T-helper 1 cell treated with Interleukin-12 subunit alpha and Interleukin-12 subunit beta and Interleukin-4 antibody, amounts not matched to agents 30 μg/mL and 1 μg/mL, for 36 hours (primary cell): ENCODE measurements around the gene HSPB6.
A peak's percentile ranks its signal among the peaks of the same experiment; 100 is the strongest.

Experiments
- H3K27ac Mint-ChIP-seq: one replicate; pipeline ENCODE4 v1.8.0; 2021; ENCODE audit warnings: mild to moderate bottlenecking, mixed read lengths
- H3K27me3 Mint-ChIP-seq: one replicate; pipeline ENCODE4 v1.8.0; 2021; ENCODE audit warnings: low read depth, mixed read lengths
- H3K36me3 Mint-ChIP-seq: one replicate; pipeline ENCODE4 v1.8.0; 2021; ENCODE audit warnings: low read depth, mixed read lengths
- H3K4me1 Mint-ChIP-seq: one replicate; pipeline ENCODE4 v1.8.0; 2021; ENCODE audit warnings: low read depth, mixed read lengths
- H3K4me3 Mint-ChIP-seq: one replicate; pipeline ENCODE4 v1.8.0; 2021; ENCODE audit warnings: mild to moderate bottlenecking, moderate library complexity, mixed read lengths
- H3K9me3 Mint-ChIP-seq: one replicate; pipeline ENCODE4 v1.8.0; 2021; ENCODE audit warnings: mixed read lengths

Gene HSPB6

DNA sequence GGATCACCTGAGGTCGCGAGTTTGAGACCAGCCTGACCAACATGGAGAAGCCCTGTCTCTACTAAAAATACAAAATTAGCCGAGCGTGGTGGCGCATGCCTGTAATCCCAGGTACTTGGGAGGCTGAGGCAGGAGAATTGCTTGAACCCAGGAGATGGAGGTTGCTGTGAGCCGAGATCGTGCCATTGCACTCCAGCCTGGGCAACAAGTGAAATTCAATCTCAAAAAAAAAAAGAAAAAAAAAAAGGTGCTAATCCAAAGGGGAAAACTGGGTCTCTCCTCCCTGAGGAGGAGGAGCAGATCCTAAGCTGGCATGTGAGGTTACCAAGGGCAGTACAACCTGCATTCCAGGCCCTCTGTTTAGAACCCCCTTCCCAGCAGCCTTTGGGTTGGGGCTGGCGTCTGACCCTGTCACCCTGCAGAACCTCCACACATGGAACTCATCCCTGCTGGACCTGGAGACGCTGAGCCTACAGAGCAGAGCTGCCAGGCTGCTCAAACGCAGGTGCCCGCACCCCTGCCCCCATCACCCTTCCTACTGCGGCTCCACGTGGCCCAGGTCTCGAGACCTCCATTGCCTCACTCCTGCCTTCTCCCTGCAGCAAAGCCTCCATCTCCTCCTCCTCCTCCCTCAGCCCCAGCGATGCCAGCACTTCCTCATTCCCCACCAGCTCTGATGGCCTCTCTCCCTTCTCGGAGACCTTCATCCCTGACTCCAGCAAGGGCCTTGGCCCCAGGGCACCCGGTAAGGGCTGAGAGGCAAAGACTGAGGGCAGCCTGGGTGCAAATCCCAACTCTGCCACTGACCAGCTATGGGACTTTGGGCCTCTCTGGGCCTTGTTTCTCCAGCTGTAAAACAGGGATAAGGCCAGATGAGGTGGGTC lies 7.8 kb upstream of the HSPB6 start:
- no peak overlapping the region for H3K27ac Mint-ChIP-seq
- H3K36me3 Mint-ChIP-seq: peaks cover 17% of the 10 kb centered on the region
- H3K9me3 Mint-ChIP-seq: no peaks in the 10 kb centered on the region
- H3K4me3 Mint-ChIP-seq: no peak overlapping the region
- peaks cover 8% of the 10 kb centered on the region for H3K4me1 Mint-ChIP-seq
- H3K27me3 Mint-ChIP-seq: no peaks in the 10 kb centered on the region

DNA sequence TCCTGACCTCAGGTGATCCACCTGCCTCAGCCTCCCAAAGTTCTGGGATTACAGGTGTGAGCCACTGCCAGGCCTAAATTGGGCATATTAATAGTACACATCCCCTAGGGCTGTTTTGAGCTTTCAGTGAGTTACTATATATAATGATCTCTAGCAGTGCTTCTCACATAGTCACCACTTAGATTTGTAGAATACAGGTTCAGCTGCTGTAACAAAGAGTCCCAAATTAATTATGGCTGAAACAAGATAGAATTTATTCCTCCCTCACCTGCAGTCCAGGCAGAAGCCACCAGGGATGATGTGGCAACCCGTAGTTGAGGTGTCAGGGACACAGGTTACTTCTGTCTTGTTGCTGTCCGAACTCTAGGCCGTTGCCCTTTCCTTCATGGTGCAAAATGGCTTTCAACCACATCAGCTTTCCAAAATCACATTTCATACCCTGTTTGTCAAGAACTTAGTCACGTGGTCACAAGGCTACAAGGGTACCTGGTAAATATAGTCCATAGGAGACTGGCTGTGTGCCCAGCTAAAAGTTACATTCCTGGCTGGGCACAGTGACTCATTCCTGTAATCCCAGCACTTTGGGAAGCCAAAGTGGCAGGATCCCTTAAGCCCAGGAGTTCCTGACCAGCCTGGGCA lies 4.0 kb upstream of the HSPB6 start:
- Mint-ChIP-seq H3K4me1 (peaks cover 20% of the 10 kb centered on the region), H3K27me3 (no peaks in the 10 kb centered on the region), H3K9me3 (no peaks in the 10 kb centered on the region), H3K36me3 (peaks cover 18% of the 10 kb centered on the region), H3K27ac (no peak overlapping the region), H3K4me3 (no peak overlapping the region)

- Mint-ChIP-seq H3K4me3 (peak overlapping the region; percentile 97), H3K27me3 (no peaks in the 10 kb centered on the region), H3K27ac (peak overlapping the region; percentile 67), H3K36me3 (peaks cover 21% of the 10 kb centered on the region), H3K4me1 (peaks cover 23% of the 10 kb centered on the region), H3K9me3 (no peaks in the 10 kb centered on the region)
These were observed 2.9 kb upstream of the HSPB6 start for GRCh38 chr19:35759697-35760096.

DNA sequence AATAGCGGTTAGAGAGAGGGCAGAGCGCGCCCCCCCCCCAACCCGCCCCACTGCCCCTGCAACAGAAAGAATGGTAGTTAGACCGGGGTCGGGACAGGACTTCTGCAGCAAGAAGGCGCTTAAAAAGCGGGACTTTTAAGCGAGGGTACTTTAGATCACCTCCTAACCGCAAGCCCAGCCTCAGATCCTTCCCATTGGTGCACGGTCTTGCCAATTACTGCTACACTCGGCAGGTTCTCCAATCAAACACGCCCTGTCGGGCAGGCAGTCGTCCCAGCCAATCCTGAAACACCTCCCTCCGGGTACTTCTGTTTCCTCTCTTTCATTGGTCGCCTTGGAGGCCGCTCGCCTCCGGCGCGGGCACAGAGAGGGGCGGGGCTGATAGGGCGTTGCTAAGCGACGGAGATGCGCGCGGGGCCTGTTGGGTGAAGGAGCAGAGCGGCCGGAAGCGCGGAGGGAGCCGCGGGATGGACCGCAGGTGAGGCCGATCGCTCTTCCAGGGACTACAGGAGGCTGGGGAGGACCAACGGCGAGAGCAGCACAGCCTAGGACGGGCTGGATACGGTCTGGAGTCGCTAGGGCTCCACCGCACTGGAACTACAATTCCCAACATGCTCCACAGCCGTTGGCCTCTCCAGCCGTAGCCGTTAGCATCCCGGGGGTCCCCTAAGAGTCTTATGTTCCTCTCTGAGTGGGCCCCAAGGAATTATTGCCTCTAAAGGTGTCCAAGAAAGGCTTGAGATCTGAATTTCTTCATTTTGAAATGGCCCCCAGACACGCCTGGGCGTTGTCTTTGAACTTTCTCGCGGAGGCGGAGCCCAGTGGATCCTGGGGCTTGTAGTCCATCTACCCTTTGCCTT lies 1.1 kb upstream of the HSPB6 start, which contains the start of gene PROSER3:
TSS of gene PROSER3 (plus strand) at position 428 of the 860 bp plus-strand sequence. CDS start at position 468, 40 bp downstream.
- Mint-ChIP-seq H3K27ac (peak within 1 kb of the TSS; percentile 93), H3K4me3 (peak within 1 kb of the TSS; percentile 97), H3K9me3 (no peaks in the 10 kb centered on the region), H3K4me1 (peaks cover 24% of the 10 kb centered on the region), H3K36me3 (peaks cover 30% of the 10 kb centered on the region), H3K27me3 (no peaks in the 10 kb centered on the region)

DNA sequence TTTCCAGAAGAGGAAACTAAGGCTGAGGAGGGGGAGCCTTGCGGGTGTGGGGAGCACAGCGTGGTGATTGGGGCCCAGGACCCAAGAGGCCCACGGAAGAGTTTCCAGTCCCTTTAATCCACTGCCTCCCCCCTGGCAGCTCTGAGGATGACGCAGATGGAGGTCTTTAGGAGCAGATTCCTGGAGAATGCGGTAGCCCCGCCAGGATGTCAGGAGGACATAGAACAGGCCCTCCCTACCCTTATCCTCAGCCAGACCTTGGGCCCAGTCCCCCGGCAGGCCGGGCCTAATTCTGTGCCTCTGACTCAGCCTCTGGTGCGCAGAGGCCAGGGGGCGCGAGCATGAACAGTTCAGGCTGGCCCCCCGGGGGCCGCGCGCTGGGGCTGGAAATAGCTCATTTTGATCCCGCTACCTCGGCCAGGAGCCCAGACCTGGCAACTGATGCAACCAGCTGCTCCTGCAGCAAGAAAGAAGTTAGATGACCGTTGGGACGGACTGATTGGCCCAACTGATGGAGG lies 461 bp upstream of the HSPB6 start:
- H3K9me3 Mint-ChIP-seq: no peaks in the 10 kb centered on the region
- peaks cover 29% of the 10 kb centered on the region for H3K36me3 Mint-ChIP-seq
- H3K27me3 Mint-ChIP-seq: no peaks in the 10 kb centered on the region
- peaks cover 24% of the 10 kb centered on the region for H3K4me1 Mint-ChIP-seq
- H3K27ac Mint-ChIP-seq: peak overlapping the region; percentile 93
- peak overlapping the region; percentile 97 for H3K4me3 Mint-ChIP-seq

DNA sequence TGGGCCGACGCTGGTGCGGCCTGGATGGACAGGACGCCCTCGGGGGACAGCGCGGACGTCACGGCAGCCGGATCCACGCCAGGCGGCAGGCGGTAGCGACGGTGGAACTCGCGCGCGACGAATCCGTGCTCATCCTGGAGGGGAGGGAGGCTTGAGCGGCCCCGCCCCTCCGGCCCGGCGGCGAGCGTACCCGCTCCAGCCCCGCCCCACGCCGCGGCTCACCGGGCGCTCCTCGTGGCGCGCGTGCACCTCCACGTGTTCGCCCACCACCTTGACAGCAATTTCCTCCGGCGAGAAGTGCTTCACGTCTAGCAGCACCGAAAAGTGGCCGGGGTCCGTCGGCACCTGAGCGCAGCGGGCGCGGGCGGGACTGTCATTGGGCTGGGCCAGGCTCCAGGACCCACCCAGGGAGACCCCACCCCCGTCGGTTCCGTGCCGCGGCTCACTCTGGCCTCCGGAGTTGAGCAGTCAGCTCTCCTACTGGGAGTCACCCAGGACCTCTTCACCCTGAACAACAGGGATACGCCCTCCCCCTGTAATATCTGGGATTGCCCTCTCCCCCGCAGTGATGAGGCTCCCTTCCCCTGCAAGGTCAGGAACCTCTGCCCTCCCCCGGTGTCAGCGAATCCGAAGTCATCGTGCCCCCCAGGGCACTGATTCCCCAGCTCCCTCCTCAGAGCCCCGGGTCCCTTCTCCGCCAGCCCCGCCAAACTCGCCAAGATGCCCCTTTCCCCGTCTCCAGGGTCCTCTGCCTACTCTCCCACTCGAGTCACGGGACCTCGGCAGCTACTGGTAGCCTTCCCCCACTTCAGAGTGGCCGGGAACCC lies 1.1 kb downstream of the HSPB6 start:
- no peaks in the 10 kb centered on the region for H3K27me3 Mint-ChIP-seq

GRCh38 chr19:35755131-35755549 lies 1.7 kb downstream of the HSPB6 start:
- H3K27ac Mint-ChIP-seq: no peak overlapping the region

More for the DNA sequence above, 1.1 kb downstream of the HSPB6 start:
- Mint-ChIP-seq H3K4me1 (peaks cover 24% of the 10 kb centered on the region), H3K36me3 (peaks cover 22% of the 10 kb centered on the region), H3K9me3 (no peaks in the 10 kb centered on the region), H3K27ac (peak overlapping the region; percentile 62), H3K4me3 (peak overlapping the region; percentile 29)

DNA sequence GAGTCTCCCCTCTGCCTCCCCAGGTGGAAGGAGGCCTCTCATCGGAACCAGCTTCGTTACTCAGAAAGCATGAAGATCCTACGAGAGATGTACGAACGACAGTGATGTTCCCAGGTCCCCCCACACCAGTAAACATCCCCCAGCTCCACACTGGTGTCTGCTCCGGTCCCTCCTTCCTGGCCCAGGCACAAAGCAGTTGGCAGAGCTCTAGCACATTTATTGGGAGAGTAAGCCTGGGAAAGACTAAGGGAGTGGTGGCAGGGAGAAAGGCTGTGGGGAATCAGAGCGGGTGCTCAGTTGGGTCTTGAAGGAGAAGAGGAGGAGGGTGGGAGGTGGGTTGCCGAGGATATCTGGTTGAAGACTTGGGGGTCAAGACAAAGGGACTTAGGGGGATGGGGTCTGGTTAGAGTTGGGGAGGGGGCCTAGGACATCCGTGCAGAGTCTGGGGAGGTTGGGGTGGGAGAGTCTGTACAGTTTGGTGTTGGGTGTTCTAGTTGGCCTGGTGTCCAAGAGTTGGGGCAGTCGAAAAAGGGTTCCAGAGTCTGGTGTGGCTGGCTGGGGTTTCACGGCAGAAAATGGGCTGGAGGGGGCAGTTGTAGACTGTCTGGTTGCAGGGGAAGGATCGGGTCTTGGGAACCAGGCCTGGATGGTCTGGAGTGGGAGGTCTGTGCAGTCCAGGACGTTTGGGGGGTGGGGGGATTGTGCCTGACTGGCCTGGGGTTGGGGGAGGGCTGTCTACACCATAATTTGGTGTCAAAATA lies 2.3 kb downstream of the HSPB6 start:
- no peaks in the 10 kb centered on the region for H3K9me3 Mint-ChIP-seq
- no peaks in the 10 kb centered on the region for H3K27me3 Mint-ChIP-seq
- H3K27ac Mint-ChIP-seq: no peak overlapping the region
- peak overlapping the region; percentile 28 for H3K4me3 Mint-ChIP-seq
- peaks cover 28% of the 10 kb centered on the region for H3K4me1 Mint-ChIP-seq
- peaks cover 22% of the 10 kb centered on the region for H3K36me3 Mint-ChIP-seq

More at GRCh38 chr19:35755131-35755549, 1.7 kb downstream of the HSPB6 start:
- Mint-ChIP-seq H3K4me1 (peaks cover 24% of the 10 kb centered on the region), H3K9me3 (no peaks in the 10 kb centered on the region), H3K4me3 (peak overlapping the region; percentile 57), H3K27me3 (no peaks in the 10 kb centered on the region), H3K36me3 (peaks cover 22% of the 10 kb centered on the region)

GRCh38 chr19:35753634-35754369 lies 3.0 kb downstream of the HSPB6 start:
- Mint-ChIP-seq H3K4me3 (no peak overlapping the region), H3K36me3 (peaks cover 22% of the 10 kb centered on the region), H3K27me3 (no peaks in the 10 kb centered on the region), H3K4me1 (peaks cover 26% of the 10 kb centered on the region), H3K9me3 (no peaks in the 10 kb centered on the region), H3K27ac (no peak overlapping the region)

- Mint-ChIP-seq H3K9me3 (no peaks in the 10 kb centered on the region), H3K36me3 (peaks cover 21% of the 10 kb centered on the region), H3K4me1 (peaks cover 30% of the 10 kb centered on the region), H3K27ac (no peak overlapping the region), H3K4me3 (no peak overlapping the region), H3K27me3 (no peaks in the 10 kb centered on the region)
These were observed 4.0 kb downstream of the HSPB6 start for GRCh38 chr19:35752746-35753350.

- Mint-ChIP-seq H3K27ac (no peak overlapping the region), H3K27me3 (no peaks in the 10 kb centered on the region), H3K36me3 (peaks cover 21% of the 10 kb centered on the region), H3K4me1 (peaks cover 32% of the 10 kb centered on the region), H3K4me3 (no peak overlapping the region), H3K9me3 (no peaks in the 10 kb centered on the region)
These were observed 4.7 kb downstream of the HSPB6 start for GRCh38 chr19:35751839-35752745.
